Activated CD8-positive, alpha-beta memory T cell treated with anti-CD3 and anti-CD28 coated beads for 24 hours (primary cell): ENCODE data around the gene DIO3.

Source experiments
- DNase-seq: peaks from one replicate; pipeline ENCODE4 v3.0.0-alpha.2; 2020

DIO3 gene

DNA sequence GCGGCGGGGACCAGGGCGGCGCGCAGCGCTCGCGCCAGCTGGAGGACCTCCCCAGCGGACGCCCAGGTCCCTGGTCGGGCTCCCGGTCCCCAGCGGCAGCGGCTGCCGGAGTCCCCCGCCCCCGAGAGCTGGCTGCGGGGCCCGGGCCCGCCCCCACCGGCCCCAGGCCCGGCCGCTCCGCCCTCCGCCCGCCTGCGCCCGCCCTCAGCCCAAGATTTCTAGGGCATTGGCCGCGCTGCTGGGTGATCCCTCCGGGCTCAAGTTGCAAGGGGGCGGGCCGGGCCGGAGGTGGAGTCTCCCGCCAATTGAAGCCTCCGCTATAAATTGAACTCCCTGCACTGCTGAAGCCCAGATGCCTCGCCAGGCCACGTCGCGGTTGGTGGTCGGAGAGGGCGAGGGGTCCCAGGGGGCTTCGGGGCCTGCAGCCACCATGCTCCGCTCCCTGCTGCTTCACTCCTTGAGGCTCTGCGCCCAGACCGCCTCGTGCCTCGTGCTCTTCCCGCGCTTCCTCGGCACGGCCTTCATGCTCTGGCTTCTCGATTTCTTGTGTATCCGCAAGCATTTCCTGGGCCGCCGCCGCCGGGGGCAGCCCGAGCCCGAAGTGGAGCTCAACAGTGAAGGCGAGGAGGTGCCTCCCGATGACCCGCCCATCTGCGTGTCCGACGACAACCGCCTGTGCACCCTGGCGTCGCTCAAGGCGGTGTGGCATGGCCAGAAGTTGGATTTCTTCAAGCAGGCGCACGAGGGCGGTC, at the start of gene DIO3:
TSS of gene DIO3 (plus strand) at position 351 of the 752 bp plus-strand sequence.
- no peak for DNase-seq

DNA sequence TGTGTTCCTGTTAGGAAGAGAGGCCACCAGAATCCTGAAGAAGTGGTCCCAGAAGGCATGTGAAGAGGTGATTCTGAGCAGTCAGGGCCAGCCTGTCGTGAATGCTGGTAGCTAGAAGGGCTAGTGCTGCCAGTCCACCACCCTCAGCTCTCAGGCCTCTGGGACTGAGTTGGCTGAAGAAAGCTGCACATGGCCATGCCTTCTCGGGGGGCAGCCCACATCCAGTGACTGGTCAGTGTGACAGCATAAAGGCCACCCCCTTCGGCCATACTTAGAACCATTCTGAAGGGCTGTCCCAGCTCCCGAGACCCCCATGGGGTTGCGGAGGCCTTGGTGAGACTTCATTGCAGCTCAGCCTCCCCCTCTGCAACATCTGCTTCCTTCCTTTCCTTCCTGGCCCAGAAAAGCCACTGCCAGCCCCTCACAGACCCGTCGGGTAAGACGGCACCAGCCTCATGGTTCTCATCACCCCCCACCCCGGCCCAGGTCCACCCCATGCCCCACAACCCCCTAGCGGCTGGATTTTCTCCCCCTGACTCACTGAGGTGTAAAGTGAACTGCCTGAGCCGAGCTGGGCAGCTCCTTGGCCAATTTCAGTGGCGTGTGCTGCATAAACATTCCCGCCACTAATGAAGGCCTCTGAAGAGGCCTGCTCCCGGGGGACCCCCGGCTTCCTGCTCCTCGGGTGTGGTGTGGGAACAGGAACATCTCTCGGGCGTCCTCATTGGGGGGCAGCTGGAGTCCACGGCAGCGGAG, 49.5 kb upstream of the DIO3 start:
- DNase-seq = no peak

DNA sequence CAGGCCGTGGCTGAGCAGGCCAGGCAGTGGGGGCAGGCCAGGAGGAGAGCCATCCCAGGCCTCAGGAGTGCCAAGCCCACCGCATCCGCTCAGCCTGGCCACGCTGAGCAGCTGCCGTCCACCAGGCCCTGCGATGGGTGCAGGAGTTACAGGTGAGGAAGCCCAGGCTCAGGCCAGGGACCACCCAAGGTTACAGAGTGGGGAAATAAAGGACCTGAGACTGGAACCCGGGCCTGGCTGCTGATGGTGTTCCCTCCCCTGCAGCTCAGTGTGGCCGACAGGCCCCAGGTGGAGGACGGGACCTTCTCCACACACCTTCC, 49.0 kb upstream of the DIO3 start:
- DNase-seq = no peak

DNA sequence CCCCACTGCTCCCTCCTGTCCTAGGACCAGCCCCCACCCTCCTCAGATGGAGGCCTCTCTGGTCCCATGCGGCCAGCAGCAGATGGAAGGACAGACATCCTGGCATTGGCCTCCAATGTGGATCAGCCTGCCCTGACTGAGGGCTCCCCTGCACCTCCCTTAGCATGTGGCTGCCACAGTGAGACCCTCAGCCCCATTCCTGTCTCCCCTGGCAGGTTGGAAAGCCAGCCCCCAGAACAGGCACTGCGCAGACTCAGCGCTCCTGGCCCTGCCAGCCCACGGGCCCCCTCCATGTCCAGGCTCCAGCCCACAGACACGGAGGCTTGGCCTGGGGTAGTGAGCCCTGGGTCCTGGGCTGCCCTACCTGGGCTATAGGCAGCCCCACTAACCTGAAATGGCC, 47.2 kb upstream of the DIO3 start:
- DNase-seq = no peak

DNA sequence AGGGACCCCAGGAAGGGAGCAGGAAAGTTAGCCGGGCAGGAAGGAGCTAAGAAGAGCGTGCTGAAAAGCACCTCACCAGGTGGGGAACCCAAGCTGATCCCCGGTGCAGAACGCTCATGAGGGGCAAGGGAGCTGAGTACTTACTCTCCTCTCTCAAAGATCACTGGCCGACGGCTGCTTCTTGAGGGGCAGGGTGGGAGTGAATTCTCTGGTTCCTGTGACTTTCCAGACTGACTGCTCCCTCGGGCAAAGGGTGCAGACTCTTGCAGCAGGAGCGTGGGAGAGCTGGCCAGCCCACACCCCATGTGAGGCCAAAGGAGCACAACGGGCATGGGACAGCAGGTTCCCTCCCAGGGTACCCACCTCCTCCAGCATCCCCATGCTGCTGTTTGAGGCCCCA, 44.9 kb upstream of the DIO3 start:
- no peak for DNase-seq

DNA sequence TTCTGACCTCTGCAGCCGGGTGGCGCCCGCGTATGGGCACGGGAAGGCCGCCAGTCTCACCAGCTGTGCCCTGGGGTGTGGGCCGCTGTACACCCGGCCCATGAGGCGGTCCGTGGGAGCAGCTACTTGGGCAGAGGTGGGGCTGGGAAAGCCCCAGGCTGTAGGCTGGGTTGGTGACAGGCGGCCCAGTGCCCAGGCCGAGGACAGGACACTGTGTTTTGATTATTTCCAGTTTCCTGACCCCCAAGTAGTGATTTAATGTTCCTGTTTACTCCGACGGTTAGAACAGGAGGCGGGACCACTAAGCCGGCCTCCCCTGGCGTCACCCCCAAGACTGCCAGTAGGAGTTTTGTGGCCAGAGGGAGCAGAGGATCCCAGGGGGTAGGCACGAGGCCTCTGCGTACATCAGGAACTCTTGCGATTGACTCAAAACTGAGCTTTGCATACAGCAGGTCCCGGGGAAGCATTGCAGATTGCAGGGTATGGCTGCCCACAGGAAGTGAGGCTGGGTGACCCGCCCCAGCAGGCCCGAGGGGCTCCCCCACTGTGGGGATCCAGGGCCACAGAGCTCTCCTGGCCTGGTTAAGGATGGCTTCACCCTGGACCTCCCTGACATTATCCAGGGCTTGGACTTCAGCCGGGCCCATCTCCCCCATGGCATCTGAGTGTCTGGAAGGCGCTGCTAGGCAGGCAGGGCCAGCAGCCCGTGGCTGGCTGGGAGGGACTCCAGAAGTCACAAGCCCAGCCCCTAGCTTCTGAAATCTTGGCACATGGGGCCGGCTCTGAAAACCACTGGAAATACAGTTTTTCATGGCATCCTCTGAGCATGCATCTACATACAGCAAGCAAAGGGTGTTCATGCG, 42.5 kb upstream of the DIO3 start:
- no peak for DNase-seq

DNA sequence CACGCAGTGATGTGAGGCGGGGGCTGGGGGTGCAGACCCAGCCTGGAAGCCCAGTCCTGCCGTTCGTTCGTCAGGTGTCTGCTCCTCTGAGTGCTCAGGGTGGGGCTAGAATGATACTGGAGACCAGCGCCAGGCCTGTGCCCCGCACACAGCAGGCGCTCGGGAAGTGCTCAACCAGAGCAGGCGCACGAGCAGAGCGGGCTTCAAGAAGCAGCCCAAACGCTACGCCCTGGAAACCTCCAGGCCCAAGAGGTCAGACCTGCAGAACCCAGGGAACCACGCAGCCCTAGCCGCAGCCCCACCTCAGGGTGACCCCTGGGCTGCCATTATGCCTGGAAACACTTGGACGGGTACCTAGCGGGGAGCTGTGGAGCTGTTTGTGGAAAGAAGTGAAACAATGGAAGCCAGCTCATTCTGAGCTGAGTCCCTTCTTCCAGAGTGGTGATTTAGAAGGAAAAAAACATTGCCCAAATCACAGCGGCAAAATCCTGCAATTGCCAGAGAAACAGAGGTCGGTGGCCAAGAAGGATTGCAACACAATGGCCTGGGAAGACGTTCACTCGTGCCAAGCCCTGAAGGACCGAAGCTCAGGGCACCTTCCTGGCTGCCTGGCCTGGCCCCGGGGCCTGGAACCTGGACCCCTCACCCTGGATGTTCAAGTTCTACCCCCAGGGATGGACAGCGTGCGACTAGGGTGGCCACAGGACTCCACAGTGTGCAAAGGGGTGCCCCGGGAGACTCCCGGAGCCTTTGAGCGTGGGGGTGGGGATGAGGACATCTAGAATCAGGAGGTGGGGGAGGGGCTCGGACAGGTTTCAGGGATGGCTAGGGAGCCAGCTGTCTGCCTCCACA, 40.4 kb upstream of the DIO3 start:
- no peak for DNase-seq

DNA sequence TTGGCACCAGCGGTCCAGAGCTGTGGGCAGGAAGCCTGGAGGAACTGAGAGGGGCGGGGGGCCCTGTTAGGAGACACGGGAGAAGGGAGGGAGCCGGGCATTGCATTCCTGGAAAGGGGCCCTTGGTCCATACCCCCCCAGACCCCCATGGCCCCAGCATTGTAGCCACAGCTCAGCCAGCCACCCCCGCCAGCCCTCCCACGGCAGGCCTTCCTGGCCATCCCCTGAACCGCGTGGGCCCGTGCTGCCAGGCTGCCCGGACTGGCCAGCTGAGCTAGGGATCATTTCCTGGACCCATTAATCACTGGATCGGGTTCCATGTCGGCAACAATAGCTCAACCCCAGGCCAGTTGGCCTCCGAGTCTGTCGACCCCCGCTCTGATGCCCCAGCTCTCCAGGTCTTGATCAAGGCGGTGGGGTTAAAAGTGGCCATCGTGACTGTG, 39.8 kb upstream of the DIO3 start:
- no peak for DNase-seq

DNA sequence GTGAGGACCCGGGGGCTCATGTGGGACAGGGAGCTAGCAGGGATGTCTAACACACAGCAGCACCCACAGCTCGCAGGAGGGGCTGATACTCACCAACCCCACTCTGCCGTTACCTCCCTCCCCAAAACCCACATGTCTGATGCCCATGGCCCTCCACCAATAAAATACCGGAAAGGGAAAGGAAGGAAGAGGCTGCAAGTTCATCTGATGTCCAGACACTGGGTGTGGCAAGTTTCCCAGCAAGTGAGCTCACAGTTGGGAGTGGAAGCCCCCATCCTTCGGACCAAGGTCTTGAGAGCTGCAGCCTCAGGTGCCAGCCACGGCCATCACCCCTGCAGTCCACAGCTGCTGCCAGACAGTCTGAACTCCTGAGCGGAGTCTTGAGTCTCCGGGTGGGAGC, 39.3 kb upstream of the DIO3 start:
- no peak for DNase-seq

DNA sequence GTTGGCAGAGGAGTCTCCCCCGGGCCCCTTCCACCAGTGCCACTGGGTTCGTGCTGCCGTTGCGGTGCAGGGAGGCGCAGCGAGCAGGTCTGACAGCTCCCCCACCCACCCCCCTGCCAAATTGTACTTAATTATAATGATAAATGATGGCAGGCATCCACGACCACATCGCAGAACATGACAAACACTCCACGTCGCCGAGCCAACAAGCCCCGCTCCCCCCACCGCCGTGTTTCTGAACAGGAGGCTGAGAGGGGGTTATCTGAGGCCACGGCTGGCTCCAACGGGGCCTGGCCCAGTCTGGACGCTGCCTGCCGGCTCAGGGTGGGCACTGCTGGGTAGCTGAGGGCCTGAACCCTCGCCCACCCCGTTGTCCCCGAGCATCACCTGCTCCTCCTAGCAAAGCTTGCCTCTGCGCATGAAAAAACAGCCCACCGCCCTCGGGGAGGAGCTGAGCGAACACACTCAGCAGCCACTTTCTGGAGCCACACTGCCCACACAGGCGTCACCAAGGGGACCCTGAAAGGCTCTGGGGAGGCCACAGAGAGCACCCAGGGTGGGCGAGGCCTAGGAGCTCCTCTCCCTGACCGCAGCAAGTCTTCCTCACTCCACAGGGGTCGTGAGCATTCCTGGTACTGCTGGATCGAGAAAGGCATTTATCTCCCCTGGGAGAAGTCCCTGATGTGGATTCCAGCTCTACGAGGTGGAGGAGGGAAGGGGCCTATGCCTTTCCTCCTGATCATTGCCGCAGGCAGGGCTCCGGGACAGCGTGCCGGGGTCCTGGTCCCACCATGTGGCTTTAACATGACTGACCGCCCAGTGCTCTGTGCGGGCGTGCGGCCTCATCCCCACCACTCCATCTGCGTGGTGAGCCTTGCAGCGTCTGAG, 35.4 kb upstream of the DIO3 start:
- DNase-seq = no peak

DNA sequence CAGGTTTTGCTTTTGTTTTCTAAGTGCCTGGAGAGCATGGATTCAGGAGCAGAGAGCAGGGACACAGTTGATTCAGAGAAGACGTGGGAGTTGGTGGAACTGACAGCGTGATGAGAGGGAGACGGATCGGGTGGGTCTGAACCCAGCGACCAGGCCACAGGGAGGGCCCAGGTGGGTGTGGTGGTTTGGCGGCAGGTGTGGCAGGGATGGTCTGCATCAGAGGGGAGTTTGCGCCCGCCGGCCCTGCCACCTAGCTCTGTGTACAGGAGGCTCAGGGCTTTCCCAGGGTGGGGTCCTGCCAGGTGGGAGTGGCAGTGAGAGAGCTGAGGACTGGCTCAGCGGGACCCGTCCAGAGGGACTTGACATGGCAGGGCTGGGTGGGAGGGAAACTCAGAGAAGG, 33.3 kb upstream of the DIO3 start:
- no peak for DNase-seq

DNA sequence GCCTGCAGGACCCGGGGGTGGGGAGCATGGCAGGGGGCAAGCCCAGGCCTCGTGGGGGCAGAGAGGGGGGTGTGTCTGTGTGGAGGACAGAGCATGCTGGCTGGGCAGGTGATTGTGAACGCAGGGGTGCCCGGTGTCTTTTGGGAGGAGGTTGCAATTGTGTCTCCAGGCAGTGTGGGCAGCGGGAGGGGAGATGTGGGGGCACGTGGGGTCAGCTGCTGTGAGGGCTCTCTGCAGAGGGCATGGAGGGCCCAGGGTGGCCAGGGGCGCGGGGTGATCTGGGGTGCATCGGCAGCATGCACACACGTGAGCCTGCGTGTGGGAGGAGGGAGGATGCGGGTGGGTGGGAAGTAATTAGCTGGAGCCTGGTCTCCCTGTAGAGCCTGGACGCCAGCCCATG, 32.2 kb upstream of the DIO3 start:
- no peak for DNase-seq

DNA sequence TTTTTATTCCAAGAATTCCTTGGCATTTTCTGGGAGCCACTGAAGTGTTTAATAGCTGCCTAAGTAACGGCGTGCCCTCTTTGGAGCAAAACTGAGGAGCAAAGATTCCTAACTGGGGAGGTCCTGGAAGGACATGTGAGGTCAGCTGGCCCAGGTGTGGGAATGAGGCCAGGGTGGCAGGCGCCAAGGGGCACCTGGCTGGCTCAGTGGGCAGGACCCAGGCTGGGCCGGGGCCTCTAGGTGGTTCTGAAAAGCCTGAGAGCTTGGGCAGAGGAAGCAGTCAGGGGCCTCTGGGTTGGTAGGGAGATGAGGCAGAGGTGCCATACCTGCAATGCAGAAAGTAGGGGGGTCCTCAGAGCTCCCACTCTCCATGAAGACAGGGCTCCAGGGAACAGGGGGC, 27.1 kb upstream of the DIO3 start:
- no peak for DNase-seq

DNA sequence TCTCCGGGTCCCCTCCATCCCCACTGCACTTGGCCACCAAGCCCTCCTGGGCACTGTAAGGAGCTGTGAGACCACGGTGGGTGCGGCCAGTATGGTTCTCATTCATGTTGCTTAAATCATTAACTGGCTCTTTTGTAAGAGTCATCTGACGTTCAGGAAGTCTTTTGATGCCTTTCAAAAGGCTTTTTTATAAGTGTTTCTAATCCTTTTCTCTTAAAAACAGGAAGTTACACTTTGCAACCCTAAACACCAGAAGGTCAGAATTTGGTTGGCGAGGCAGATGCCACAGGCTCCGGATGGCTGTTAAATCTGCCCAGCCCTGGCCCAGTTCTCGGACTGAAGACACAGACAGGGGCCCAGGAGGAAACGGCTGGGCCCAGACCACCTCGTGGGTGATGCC, 26.1 kb upstream of the DIO3 start:
- DNase-seq = no peak

DNA sequence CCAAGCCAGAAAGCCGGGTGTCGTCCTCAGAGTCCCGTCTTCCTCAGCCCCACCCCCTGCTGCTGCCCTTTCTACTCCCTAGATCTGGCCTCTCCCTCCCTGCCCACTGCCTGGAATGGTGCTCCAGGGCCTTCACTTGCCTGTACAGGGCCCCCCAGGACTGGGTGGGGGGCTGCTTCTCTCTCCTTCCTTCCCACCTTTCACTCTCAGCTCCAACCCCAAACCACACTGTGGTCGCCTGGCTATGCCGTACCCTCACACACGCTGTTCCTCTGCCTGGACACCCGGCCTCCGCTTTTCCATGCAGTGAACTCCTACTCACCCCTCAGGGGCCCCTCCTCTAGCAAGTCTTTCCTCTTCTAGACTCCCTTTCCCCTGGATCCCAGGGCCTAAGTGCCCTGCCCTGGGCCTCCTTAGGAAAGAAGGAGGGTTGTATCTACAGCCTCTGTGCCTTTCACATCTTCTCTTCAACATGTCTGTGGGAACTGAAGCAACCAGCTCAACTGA, 25.5 kb upstream of the DIO3 start:
- DNase-seq = no peak

DNA sequence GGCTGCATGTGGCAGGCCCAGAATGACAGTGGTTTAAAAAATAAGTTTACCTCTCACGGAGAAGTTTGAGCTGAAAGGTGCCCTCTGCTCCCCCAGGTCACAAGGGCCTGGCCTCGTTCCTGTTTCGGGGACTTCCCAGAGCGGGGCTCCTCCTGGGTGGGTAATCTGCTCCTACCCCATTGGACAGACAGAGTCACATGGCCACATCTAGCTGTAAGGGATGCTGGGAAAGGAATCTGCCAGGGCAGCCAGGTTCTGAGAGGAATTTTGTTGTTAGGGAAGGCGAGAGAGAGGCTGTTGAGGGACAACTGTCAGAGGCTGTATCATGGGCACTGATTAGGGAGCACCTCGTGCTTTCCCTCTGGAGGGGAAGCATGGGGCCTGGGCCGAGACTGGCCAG, 24.0 kb upstream of the DIO3 start:
- no peak for DNase-seq

DNA sequence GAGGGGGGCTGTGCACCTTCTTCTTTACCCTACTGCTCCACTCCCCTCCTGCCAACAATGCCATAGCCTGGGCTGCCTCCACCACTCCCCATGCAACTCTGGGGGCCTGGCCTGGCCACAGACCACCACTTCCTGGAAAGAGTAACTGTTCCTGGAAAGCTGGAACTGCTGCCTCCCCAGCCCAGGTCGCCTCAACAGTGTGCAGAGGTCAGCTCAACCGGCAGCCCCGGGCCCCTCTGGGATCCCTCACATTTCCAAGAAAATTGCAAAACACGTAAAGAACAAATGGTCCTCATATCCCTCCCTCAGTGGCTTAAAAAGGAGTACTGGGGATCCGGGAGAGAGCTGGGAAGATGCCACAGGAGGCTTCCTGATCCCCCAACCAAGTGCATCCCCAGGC, 22.4 kb upstream of the DIO3 start:
- no peak for DNase-seq

DNA sequence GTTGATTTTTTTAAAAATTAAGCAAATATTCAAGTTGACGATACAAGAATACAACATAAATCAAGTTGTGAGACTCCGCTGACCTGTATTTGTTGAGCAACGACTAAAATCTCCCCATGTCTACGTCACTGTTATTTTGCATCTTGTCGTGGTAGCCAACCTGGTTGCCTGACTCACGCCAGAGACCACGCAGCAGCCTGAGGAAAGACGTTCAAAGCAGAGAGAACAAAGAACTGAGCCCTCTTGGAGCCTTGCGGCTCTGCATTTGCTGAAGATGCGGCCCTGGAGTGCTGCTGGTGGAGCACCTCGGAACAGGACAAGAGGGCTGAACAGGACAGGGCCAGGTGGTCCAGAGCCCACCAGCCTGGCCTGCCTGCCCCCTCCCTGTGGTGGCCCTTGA, 21.4 kb upstream of the DIO3 start:
- DNase-seq = no peak

DNA sequence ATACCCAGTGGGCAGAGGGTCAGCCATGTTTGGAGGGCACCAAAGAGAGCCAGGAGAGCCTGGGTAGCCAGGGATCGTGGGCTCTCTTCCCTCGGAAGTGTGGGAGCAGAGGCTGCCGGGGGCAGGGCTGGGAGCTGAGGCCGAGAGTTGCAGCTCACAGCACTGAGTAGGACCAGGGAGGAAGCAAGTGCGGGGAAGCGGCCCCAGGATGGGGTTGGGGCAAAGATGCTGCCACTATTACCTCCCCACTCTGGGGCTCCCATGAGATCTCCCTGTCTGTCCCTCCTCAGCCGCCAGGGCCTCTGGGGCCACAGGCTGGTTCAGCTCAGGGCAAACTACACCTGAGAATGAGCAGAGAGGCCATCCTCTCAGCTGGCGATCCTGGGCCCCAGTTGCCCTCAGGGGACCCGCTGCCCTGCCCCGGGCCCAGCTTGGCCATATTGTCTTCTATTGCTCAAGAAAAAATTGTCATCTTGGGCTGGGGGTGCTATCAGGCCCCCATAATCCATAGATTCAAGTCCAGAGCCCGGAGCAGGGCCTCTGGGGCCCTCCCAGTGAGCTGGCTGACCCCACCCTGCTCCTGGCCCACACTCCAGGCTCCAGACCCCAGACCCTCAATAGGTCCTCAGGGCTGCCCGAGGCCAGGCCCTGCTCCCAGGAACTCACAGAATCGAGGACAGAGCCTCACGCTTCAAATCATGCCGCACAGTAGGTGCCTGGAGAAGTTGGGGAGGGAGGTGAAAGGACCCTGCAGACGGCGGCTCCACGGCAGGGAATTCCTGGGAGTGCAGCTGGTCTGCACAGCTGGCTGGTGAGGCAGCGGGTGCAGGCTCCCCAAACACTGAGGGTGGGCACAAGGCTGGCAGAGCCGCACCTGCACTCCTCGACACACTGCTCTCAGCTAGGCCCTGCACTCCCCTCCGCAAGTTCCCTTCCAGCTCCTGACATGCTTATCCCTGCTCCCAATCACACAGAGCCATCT, 20.5 kb upstream of the DIO3 start:
- no peak for DNase-seq

DNA sequence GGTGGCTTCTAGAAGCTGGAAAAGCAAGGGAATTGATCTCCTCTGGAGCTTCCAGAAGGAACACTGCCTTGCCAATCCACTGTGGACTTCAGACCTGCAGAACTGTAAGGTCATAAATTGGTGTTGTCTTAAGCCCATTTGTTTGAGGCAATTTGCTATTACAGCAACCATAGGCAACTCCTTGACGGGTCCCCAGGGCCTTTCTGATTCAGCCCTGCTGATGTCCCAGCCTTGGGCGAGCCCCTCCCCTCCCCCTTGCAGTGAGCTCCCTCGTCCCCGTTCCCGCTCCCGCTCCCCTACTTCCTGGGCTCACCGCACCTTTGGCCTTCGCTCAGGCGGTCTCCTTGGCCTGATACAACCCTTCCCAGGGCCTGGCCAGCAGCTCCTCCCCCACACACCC, 18.9 kb upstream of the DIO3 start:
- DNase-seq = no peak
